Measurements from ENCODE around the gene NR5A1.
A peak's percentile ranks its signal among the peaks of the same experiment; 100 is the strongest.

Gene NR5A1

GRCh38 chr9:124506931-124507879 lies at the start of gene NR5A1:
NR5A1 (minus strand) TSS chr9:124507399; CDS start chr9:124503395, 4,004 bp downstream.
- DNase-seq: no peak

DNA sequence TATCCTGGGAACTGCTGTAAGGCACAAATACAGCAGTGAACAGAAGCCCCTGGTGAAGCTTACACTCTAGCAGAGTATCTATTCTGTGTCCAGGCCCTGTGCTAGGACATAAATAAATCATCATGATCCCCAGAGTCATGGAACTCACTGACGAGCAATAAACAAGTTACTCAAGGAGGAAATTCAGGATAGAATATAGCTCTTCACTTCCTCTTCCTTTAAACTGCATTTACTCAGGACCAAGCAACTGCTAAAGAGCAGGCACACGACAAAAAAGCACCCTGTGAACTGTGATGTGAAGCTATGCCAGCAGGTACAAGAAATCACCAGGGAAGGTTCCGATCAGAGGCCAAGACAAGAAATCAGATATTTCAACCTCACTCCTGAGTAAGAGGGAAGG lies 47.8 kb upstream of the NR5A1 start:
- DNase-seq: no peak

- no peak for DNase-seq
Measured at GRCh38 chr9:124553738-124554137, 46.5 kb upstream of the NR5A1 start.

- no peak for DNase-seq
Measured at GRCh38 chr9:124552273-124552605, 45.0 kb upstream of the NR5A1 start.

GRCh38 chr9:124551472-124552272 lies 44.5 kb upstream of the NR5A1 start:
- DNase-seq: peak; percentile 59

DNA sequence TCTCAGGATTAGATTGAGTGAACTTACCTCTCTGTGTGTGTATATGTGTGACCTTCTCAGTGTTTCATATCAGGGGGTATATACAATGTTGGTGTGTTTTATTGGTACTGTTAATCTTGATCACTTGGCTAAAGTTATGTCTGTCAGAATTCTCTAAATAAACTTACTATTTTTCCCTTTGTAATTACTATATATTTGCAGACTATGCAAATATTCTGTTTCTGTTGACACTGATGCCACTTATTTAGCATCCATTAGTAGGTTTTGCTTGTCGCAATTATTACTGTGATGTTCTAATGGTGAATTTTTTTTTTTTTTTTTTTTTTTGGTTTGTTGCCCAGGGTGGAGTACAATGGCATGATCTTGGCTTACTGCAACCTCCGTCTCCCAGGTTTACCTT lies 42.9 kb upstream of the NR5A1 start:
- DNase-seq: no peak

GRCh38 chr9:124549016-124549415 lies 41.8 kb upstream of the NR5A1 start:
- no peak for DNase-seq

DNA sequence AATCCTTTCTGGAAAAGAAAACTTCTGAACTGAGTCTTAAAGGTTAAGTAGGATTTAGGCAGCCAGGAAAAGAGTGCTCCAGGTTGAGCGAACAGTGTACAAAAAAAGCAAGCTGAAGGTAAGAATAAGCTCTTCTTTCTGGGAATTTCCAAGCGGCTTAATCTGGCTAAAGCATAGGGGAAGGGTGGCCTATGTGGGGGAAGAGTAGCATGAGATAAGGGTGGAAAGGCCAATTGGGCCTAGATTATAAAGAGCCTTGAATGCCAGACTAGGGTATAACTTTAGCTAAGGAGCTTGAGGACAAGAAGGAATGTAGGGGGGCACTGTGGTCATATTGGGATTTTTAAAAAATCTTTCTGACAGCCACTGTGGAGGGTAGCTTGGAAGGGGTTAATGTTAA lies 37.3 kb upstream of the NR5A1 start:
- no peak for DNase-seq

DNA sequence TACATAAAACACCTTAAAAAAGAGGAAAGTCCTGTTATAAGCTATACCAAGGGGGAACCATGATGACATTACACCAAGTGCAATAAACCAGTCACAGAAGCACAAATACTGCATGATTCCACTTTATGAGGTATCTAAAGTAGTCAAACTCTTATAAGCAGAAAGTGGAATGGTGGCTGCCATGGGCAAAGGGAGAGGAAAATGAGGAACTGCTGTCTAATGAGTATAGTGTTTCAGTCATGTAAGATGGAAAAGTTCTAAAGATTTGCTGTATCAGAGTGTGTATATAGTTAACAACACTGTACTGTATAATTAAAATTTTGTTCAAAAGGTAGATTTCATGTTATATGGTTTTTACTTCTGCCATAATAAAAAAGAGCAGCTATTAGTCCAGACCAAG lies 34.6 kb upstream of the NR5A1 start:
- DNase-seq: no peak

DNA sequence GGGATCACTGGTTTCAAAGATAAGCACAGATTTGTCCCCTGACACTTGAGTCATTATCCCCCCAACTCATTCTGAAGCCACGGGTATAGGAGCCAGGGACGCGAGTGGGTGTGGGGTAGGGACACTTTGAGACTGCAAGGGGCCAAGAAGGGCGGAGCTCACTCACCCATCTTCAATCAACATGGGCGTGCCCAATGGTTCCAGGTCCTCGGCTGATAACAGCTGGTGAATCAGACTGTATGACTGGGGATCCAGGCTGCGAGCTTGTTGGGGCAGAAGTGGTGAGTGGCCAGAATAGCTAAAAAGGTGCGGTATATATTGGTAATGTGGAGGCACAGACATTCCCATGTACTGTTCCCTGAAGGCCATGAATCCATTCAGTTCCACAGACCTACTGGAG lies 30.7 kb upstream of the NR5A1 start:
- DNase-seq: no peak

DNA sequence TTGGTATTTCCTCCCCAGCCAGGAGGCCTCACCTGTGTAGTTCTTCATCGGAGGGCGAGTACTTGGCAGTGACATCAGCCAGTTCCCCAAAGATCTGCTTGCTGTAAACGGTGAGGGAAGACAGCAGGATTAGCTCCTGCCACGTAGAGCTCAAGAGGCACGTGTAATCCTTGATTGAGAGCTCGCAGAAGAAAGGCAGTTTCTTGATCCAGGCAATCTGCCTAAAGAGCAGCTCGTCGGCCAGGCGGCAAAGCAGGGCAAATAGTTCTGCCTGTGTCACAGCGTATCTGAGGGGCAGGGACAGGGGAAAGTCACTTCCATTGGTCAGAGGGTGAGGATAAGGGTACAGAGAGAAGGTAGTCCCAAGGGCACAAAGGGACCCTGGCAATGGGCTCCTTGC lies 28.6 kb upstream of the NR5A1 start:
- DNase-seq: no peak

GRCh38 chr9:124532897-124533296 lies 25.7 kb upstream of the NR5A1 start:
- DNase-seq: no peak

DNA sequence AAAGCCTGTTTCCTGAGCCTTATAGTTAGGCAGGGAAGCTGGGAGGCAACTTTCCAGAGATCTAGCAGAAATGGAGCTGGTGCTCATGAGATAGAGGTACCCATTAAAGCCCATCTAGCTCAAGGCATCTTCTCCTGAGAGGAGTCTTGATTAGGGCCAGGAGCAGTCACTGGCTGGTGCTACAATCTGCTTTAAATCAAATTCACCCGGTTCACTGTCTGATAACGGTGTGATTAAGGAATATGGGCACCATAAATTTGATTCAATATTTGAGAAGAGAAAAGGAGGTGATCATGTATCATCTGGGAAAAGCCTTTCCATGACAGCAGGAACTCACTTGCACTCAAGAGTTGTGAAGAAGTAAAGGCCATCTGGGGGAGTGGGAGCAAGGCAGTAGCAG lies 23.9 kb upstream of the NR5A1 start:
- no peak for DNase-seq

GRCh38 chr9:124530246-124530645 lies 23.0 kb upstream of the NR5A1 start:
- no peak for DNase-seq

DNA sequence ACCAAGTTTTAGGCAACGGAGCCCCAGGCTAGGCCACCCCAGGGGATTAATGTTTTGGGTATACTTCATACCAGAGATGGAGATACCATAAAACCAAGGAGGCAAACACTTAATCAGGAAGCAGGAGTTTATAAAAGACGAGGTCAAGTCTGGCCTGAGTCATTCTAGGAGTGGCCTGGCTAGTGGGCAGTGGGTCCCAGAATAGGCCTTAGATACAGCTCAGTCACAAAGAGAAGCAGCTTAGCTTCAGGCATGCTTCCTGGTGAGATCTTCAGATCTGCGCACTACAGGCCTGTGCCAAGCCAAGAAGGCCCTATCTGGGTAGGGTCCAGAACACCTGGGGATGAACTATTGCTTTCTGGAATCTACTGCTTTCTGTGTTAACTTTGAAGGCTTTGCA lies 20.6 kb upstream of the NR5A1 start:
- DNase-seq: no peak

DNA sequence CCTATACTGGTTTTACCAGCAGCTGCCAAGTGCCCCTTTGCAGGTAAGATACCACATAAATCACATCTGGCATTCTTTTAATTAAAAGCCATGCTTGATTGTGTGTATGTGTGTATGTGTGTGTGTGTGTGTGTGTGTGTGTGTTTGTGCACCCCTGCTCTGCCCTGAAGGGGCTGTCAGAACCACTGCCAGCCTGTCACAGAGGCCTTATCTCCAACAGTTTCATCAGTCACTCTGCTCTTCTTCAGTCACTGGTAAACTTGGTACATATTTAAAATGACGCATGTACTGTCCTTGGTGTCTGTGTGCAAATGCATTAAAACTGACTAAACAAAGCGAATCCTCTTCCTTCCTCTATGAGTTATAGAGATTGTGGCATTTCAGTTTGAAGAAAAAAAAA lies 19.0 kb upstream of the NR5A1 start:
- DNase-seq: no peak

GRCh38 chr9:124522121-124523098 lies 15.2 kb upstream of the NR5A1 start:
- DNase-seq: no peak

- no peak for DNase-seq
Measured at GRCh38 chr9:124521142-124521541, 13.9 kb upstream of the NR5A1 start.

- no peak for DNase-seq
Measured at GRCh38 chr9:124520206-124520596, 13.0 kb upstream of the NR5A1 start.

- no peak for DNase-seq
Measured at GRCh38 chr9:124518116-124518515, 10.9 kb upstream of the NR5A1 start.

DNA sequence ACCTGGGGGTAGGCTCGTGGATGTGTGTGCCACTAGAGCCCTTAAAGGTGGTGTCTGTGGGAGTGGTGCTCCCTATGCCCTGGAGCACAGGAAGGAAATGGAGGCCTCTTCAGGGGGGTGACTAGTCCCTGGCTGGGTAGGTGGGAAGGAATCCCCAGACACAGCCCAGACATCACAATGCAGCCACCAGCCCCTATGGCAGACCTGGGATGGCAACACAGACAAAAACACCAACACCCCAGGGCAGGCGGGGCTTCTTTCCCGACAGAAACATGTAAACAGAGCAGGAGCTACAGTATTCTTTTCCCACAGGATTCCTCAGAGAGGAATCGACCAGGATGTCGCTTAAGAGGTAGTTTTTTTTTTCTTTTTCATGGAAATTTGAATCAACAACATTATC lies 10.4 kb upstream of the NR5A1 start:
- DNase-seq: no peak

DNA sequence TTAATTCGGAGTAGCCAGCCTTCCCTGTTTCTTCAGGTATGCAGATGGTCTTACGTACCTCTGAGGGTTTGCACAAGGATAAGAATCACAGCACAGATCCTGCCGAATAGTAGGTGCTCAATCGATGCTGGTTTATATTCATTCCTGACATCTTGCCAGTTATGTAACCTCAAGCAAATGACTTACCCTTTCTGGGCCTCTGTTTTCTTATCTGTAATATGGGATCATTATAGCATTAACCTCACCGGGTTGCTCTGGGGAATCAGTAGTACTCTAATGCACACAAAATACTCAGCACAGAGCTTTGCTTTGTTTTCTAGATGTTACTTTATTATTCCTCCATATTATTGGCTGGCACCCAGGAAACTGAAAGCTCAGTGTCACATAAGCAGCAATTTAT lies 7.7 kb upstream of the NR5A1 start:
- DNase-seq: no peak

DNA sequence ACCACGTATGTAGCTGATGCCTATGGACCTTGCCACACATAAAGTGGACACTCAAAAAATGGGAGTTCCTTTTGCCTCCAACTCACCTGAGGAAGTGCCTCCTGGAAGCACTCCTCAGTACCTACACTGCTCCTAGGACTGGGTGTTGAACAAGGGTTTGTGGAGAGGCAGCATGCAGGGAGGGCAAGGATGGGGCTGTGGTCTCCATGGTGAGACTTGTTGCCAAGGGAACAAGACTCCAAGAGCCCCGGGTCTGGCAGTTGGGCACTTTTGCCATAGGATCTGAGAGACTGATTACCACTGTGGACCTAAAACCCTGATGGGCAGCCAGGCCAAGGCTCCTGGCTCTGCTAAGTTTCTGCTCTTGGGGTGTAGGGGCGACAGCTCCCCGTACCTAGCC lies 6.9 kb upstream of the NR5A1 start:
- DNase-seq: no peak

All from left hindlimb (tissue), 1 donor.